PC-3 (cell line): ENCODE results near the gene FRG1.

Experiments used
- EZH2 ChIP-seq: fragments of 300-600 bp; sonication (generic); IDR thresholded peaks from one replicate; pipeline ENCODE4 v1.6.1; 2017; ENCODE audit warnings: antibody characterized with exemption, mild to moderate bottlenecking, low read length; ENCODE audit not compliant: unreplicated experiment
- TF ChIP-seq, protein P1 (sequence below): fragments of 300-600 bp; sonication (generic); conservative IDR thresholded peaks from 2 replicates; pipeline ENCODE4 v1.5.1; 2017; ENCODE audit warnings: antibody characterized with exemption, low read depth, mild to moderate bottlenecking, low read length

DNA sequence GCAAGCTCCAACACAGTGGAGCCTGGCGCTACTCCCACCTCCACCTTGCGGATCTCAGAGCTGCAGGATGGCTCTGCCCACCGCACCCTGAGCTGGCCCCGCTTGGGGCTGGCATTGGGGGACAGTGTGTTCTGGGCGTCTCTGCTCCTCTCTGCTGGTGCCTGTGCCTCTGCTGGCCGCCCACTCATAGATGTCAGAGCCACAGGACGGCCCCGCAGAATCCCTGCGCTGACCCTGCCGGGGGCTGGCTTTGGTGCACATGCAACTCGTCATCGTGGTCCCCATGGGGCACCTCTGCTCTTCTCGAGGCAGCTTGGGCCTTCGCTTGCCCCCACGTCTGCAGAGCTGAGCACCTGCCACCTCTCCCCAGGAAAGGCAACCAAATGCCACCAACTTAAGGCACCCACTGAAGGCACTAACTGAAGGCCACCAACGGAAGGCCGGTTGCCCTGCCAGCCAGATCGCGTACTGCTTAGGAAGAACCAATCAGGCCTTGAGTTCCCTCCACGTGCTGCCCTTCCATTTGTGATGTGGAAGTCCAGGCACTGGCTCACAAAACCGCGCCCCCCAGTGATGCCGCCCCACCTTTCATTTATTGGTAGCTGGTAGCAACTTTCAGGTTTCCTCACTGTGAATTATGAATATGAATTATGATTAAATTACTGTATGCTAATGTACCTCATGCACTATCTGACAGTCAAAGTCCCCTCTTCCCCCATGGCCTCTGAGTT, 23.3 kb upstream of the FRG1 start:
- TF ChIP-seq, protein P1, sequence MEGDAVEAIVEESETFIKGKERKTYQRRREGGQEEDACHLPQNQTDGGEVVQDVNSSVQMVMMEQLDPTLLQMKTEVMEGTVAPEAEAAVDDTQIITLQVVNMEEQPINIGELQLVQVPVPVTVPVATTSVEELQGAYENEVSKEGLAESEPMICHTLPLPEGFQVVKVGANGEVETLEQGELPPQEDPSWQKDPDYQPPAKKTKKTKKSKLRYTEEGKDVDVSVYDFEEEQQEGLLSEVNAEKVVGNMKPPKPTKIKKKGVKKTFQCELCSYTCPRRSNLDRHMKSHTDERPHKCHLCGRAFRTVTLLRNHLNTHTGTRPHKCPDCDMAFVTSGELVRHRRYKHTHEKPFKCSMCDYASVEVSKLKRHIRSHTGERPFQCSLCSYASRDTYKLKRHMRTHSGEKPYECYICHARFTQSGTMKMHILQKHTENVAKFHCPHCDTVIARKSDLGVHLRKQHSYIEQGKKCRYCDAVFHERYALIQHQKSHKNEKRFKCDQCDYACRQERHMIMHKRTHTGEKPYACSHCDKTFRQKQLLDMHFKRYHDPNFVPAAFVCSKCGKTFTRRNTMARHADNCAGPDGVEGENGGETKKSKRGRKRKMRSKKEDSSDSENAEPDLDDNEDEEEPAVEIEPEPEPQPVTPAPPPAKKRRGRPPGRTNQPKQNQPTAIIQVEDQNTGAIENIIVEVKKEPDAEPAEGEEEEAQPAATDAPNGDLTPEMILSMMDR = no peak
- TF ChIP-seq EZH2 = no peak
